GM23338 (cell line): Measurements from ENCODE around the gene PCDHGA5.
"Not testable (repeated sequence)": the region's sequence is repeated elsewhere in the genome, so short reads cannot be mapped to it uniquely, and the experiment has no call there.

Source experiments
- CREB1 ChIP-seq: fragments of 250-450 bp; sonication (Bioruptor Pico); IDR thresholded peaks from 2 replicates; pipeline ENCODE4 v1.5.0; 2020; ENCODE audit warnings: low read depth, mild to moderate bottlenecking, moderate library complexity
- CTCF ChIP-seq, 2 experiments: fragments of 200-600 bp in 1 of 2; sonication (generic) in 1 of 2; conservative IDR thresholded peaks; 2 replicates each; pipeline versions ENCODE4 v1.5.1 to v1.6.1; 2016 to 2017; ENCODE audit warnings: antibody characterized with exemption in 2 of 2, low read depth in 2 of 2, mild to moderate bottlenecking in 2 of 2, moderate library complexity in 1 of 2
- EZH2 ChIP-seq: fragments of 200-600 bp; sonication (generic); IDR thresholded peaks from one replicate; pipeline ENCODE4 v1.8.0; 2017; ENCODE audit warnings: antibody characterized with exemption, mild to moderate bottlenecking, low read depth; ENCODE audit not compliant: unreplicated experiment
- EZH2phosphoT487 ChIP-seq: fragments of 200-600 bp; sonication (generic); IDR thresholded peaks from one replicate; pipeline ENCODE4 v1.8.1; 2018; ENCODE audit warnings: antibody characterized with exemption; ENCODE audit not compliant: unreplicated experiment
- JUNB ChIP-seq: IDR thresholded peaks from one replicate; pipeline ENCODE4 v1.6.1; 2016; ENCODE audit warnings: antibody characterized with exemption; ENCODE audit not compliant: unreplicated experiment
- POLR2AphosphoS5 ChIP-seq: IDR thresholded peaks from 2 replicates; pipeline ENCODE4 v1.6.1; 2016; ENCODE audit warnings: antibody characterized with exemption, low read depth
- REST ChIP-seq: IDR thresholded peaks from one replicate; pipeline ENCODE4 v1.6.1; 2018; ENCODE audit warnings: antibody characterized with exemption; ENCODE audit not compliant: unreplicated experiment

- not testable (repeated sequence) for TF ChIP-seq CTCF (conservative IDR thresholded peaks at IDR 0.05; ENCODE audit: low read depth in 2 of 2); EZH2; REST; CREB1 (CRISPR knock-in tag); POLR2AphosphoS5; EZH2phosphoT487; JUNB
Measured at GRCh38 chr5:141332571-141332970, 31.4 kb upstream of the PCDHGA5 start.
